ENCODE data around the gene ZNF786. TPM values are rescaled to one million over a fixed set of nuclear protein-coding genes. Genes with fewer than 3 reads are reported as not detected.

ZNF786 gene
- total and polyA plus RNA-seq, 9 of the 15 experiments (the other 6 are each of a cell fraction or from before 2014, with no cell fraction given), result 0.31 to 5.4 (median 3.0) TPM

GRCh38 chr7:149071182-149071635 lies 19.3 kb downstream of the ZNF786 start:
- BruUV-seq (replicated peaks), result no TSS peak
- Histone ChIP-seq H3K4me2 (ENCODE audit: insufficient read depth, low read length) (no peak overlapping the region), H3K9me1 (ENCODE audit: control insufficient read depth, insufficient read depth, low read length) (no peaks in the 10 kb centered on the region), H4K20me1 (replicated peaks; ENCODE audit: control insufficient read depth, insufficient read depth, low read length) (no peaks in the 10 kb centered on the region), H3K27ac (ENCODE audit: extremely low read depth, low read depth, low read length) (no peak overlapping the region), H2AFZ (ENCODE audit: low read depth, low read length) (no peak overlapping the region), H3K9ac (ENCODE audit: insufficient read depth in 1 of 2, low read depth in 2 of 2, low read length in 2 of 2) (peak overlapping the region in 1 of 2 experiments; percentile 31; a peak in 1 of 4 replicates), H3K36me3 (ENCODE audit: control insufficient read depth, insufficient read depth, low read length) (peaks cover 38% of the 10 kb centered on the region; the same call in 2 of the 3 replicates), H3K79me2 (ENCODE audit: control insufficient read depth, insufficient read depth, low read length) (no peaks in the 10 kb centered on the region), H3K9me3 (replicated peaks; ENCODE audit: control insufficient read depth, insufficient read depth, low read depth, low read length) (no peaks in the 10 kb centered on the region), H3K4me3 (no peak overlapping the region), H3K4me1 (replicated peaks in 1 of 2; ENCODE audit: control insufficient read depth in 2 of 2, insufficient read depth in 2 of 2, low read length in 2 of 2) (peaks cover 0 to 12% of the 10 kb centered on the region in 2 experiments; a peak in 1 of 5 replicates), H3K27me3 (ENCODE audit: control insufficient read depth in 2 of 2, insufficient read depth in 2 of 2, low read length in 2 of 2) (no peaks in the 10 kb centered on the region)
- TF ChIP-seq ZC3H4 (CRISPR knock-in tag; IDR thresholded peaks at IDR 0.05; ENCODE audit: borderline replicate concordance) (0 out of 2 replicates have a peak, but pooled peaks have one; percentile 16), MEF2A (IDR thresholded peaks at IDR 0.05; ENCODE audit: control insufficient read depth, low read depth, low read length) (no peak)
- FAIRE-seq (no peak), ATAC-seq (no peak), DNase-seq (ENCODE audit: extremely low read depth in 1 of 4, low spot score in 3 of 4) (no peak)
- intact Hi-C loops (cut with micrococcal nuclease), result loop anchor here (10.0 kb wide), 1 partner anchor 496 kb away; no protein-coding TSS in a partner anchor
- WGBS (ENCODE audit: insufficient coverage, low coverage, missing lambda C conversion rate), result 94% methylated on average over 29 of the region's 29 CpGs
- ChIA-PET CTCF (ENCODE audit: low intra/inter-chr PET ratio) (no interaction called here), POLR2A (interaction anchor here (0.6 to 1.2 kb wide), 2 partner anchors 11 to 145 kb away, joined by 3 to 4 read pairs; no protein-coding TSS in a partner anchor)
- in situ Hi-C loops (cut with MboI), result no loop called here

GRCh38 chr7:149070372-149071125 lies 20.0 kb downstream of the ZNF786 start:
- H4K20me1 ChIP-seq (replicated peaks; ENCODE audit: control insufficient read depth, insufficient read depth, low read length), result no peaks in the 10 kb centered on the region
- intact Hi-C loops (cut with micrococcal nuclease), result loop anchor here (10.0 kb wide), 1 partner anchor 496 kb away; no protein-coding TSS in a partner anchor
- no TSS peak for BruUV-seq (replicated peaks)
- no peaks in the 10 kb centered on the region for H3K9me3 ChIP-seq (replicated peaks; ENCODE audit: control insufficient read depth, insufficient read depth, low read depth, low read length)
- peak overlapping the region in 1 of 2 experiments; percentile 31; a peak in 1 of 4 replicates for H3K9ac ChIP-seq (ENCODE audit: insufficient read depth in 1 of 2, low read depth in 2 of 2, low read length in 2 of 2)
- H2AFZ ChIP-seq (ENCODE audit: low read depth, low read length), result no peak overlapping the region
- H3K27ac ChIP-seq (ENCODE audit: extremely low read depth, low read depth, low read length), result no peak overlapping the region
- peaks cover 0 to 17% of the 10 kb centered on the region in 2 experiments; a peak in 1 of 5 replicates for H3K4me1 ChIP-seq (replicated peaks in 1 of 2; ENCODE audit: control insufficient read depth in 2 of 2, insufficient read depth in 2 of 2, low read length in 2 of 2)
- ATAC-seq (no peak), FAIRE-seq (no peak), DNase-seq (ENCODE audit: extremely low read depth in 1 of 4, low spot score in 3 of 4) (no peak)
- H3K4me3 ChIP-seq, result no peak overlapping the region
- H3K27me3 ChIP-seq (ENCODE audit: control insufficient read depth in 2 of 2, insufficient read depth in 2 of 2, low read length in 2 of 2), result no peaks in the 10 kb centered on the region
- ChIA-PET CTCF (ENCODE audit: low intra/inter-chr PET ratio) (no interaction called here), POLR2A (interaction anchor here (0.6 to 1.2 kb wide), 3 partner anchors 11 to 145 kb away, joined by 3 to 4 read pairs (median 3); partner anchors contain the start of gene PDIA4)
- H3K4me2 ChIP-seq (ENCODE audit: insufficient read depth, low read length), result no peak overlapping the region
- in situ Hi-C loops (cut with MboI), result no loop called here
- WGBS (ENCODE audit: insufficient coverage, low coverage, missing lambda C conversion rate), result 89% methylated on average over 31 of the region's 31 CpGs
- peaks cover 38% of the 10 kb centered on the region; the same call in 2 of the 3 replicates for H3K36me3 ChIP-seq (ENCODE audit: control insufficient read depth, insufficient read depth, low read length)
- no peaks in the 10 kb centered on the region for H3K79me2 ChIP-seq (ENCODE audit: control insufficient read depth, insufficient read depth, low read length)
- H3K9me1 ChIP-seq (ENCODE audit: control insufficient read depth, insufficient read depth, low read length), result no peaks in the 10 kb centered on the region
- no peak for TF ChIP-seq TAF7 (tag; IDR thresholded peaks at IDR 0.05)
- TF ChIP-seq U2AF2 (optimal IDR thresholded peaks at IDR 0.05; ENCODE audit: low read depth, low read length), result no peak
- no peak for TF ChIP-seq ESRRA (IDR thresholded peaks at IDR 0.05; ENCODE audit: borderline replicate concordance, low read depth)
- TF ChIP-seq HEY1 (CRISPR knock-in tag; IDR thresholded peaks at IDR 0.05; ENCODE audit: borderline replicate concordance), result no peak
- no peak for TF ChIP-seq SAP30 (IDR thresholded peaks at IDR 0.05; ENCODE audit: borderline replicate concordance, insufficient read depth, low read depth, low read length, poor library complexity, severe bottlenecking)
- TF ChIP-seq ZBTB33 (CRISPR knock-in tag; IDR thresholded peaks at IDR 0.05), result peak; percentile 58; the same call in 1 of the 2 replicates
- no peak for TF ChIP-seq HMGN3 (IDR thresholded peaks at IDR 0.05; ENCODE audit: borderline replicate concordance, extremely low read depth, insufficient read length, low read depth, low read length)
- 0 out of 2 replicates have a peak, but pooled peaks have one; percentile 31 for TF ChIP-seq IRF2 (CRISPR knock-in tag; IDR thresholded peaks at IDR 0.05)
- TF ChIP-seq ZC3H4 (CRISPR knock-in tag; IDR thresholded peaks at IDR 0.05; ENCODE audit: borderline replicate concordance), result 0 out of 2 replicates have a peak, but pooled peaks have one; percentile 8
- no peak for TF ChIP-seq NFRKB (IDR thresholded peaks at IDR 0.05; ENCODE audit: low read depth)
